Sigmoid colon (tissue), 4 donors: ENCODE results near the gene TMEM168.
"Not testable (repeated sequence)": the region's sequence is repeated elsewhere in the genome, so short reads cannot be mapped to it uniquely, and the experiment has no call there.

Source experiments
- EP300 ChIP-seq, 4 donors: sonication (generic); formaldehyde crosslinking; IDR thresholded peaks; one replicate each; pipeline ENCODE4 v1.6.1; 2017; ENCODE audit warnings: antibody characterized with exemption in 4 of 4
- POLR2A ChIP-seq, 2 donors: fragments of 450-650 bp; IDR thresholded peaks; one replicate each; pipeline ENCODE4 v1.6.1; 2016; ENCODE audit warnings: antibody characterized with exemption in 2 of 2, mild to moderate bottlenecking in 2 of 2, moderate library complexity in 2 of 2
- POLR2AphosphoS5 ChIP-seq, 4 donors: sonication (generic); formaldehyde crosslinking; IDR thresholded peaks; one replicate each; pipeline ENCODE4 v1.6.1; 2017; ENCODE audit warnings: antibody characterized with exemption in 4 of 4
- TF ChIP-seq, protein P1 (sequence below), 4 experiments: fragments of 450-650 bp in 3 of 4; fragments of 200-600 bp in 1 of 4; IDR thresholded peaks; one replicate each; pipeline ENCODE4 v1.5.1; 2016 to 2019; ENCODE audit warnings: antibody characterized with exemption in 4 of 4, mild to moderate bottlenecking in 3 of 4, moderate library complexity in 2 of 4

DNA sequence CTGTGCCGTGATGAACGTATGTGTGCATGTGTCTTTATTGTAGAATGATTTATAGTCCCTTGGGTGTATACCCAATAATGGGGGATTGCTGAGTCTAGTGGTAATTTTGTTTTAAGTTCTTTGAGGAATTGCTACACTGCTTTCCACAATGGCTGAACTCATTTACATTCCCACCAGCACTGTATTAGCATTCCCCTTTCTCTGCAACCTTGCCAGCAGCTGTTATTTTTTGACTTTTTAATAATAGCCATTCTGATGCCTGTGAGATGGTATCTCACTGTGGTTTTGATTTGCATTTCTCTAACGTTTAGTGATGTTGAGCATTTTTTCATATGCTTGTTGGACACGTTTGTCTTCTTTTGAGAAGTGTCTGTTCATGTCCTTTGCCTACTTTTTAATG is 45.7 kb upstream of the TMEM168 start:
- TF ChIP-seq, protein P1, sequence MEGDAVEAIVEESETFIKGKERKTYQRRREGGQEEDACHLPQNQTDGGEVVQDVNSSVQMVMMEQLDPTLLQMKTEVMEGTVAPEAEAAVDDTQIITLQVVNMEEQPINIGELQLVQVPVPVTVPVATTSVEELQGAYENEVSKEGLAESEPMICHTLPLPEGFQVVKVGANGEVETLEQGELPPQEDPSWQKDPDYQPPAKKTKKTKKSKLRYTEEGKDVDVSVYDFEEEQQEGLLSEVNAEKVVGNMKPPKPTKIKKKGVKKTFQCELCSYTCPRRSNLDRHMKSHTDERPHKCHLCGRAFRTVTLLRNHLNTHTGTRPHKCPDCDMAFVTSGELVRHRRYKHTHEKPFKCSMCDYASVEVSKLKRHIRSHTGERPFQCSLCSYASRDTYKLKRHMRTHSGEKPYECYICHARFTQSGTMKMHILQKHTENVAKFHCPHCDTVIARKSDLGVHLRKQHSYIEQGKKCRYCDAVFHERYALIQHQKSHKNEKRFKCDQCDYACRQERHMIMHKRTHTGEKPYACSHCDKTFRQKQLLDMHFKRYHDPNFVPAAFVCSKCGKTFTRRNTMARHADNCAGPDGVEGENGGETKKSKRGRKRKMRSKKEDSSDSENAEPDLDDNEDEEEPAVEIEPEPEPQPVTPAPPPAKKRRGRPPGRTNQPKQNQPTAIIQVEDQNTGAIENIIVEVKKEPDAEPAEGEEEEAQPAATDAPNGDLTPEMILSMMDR (IDR thresholded peaks at IDR 0.05) = not testable (repeated sequence)
- TF ChIP-seq POLR2A, POLR2AphosphoS5, EP300 (IDR thresholded peaks at IDR 0.05): not testable (repeated sequence)
